ENCODE measurements around the gene HOMER3. TPM values are rescaled to one million over a fixed set of nuclear protein-coding genes. Genes with fewer than 3 reads are reported as not detected.

HOMER3 gene
- total and polyA plus RNA-seq, 2 donors (not counting 3 experiments of a cell fraction or from before 2014, with no cell fraction given), result 139 to 184 TPM

- dilution Hi-C loops (cut with MboI; ENCODE audit: extremely low pct_ligation_motif_present, low sequenced_read_pairs) (no loop called here), intact Hi-C loops (cut with micrococcal nuclease) (loop anchor here (1.0 to 5.0 kb wide), 2 partner anchors 13 to 75 kb away; partner anchors contain the start of gene CERS1)
- Histone ChIP-seq H3K4me2 (ENCODE audit: insufficient read depth, low read length) (peak overlapping the region; percentile 83), H2AFZ (ENCODE audit: low read depth, low read length) (peak overlapping the region; percentile 87), H3K9ac (replicated peaks; ENCODE audit: extremely low read depth, insufficient read depth, low read length) (peak overlapping the region; percentile 36), H3K36me3 (ENCODE audit: control insufficient read depth in 2 of 2, extremely low read depth in 1 of 2, insufficient read depth in 2 of 2, low read length in 2 of 2) (no peaks in the 10 kb centered on the region), H3K27me3 (ENCODE audit: control insufficient read depth in 2 of 2, insufficient read depth in 2 of 2, low read length in 2 of 2) (no peaks in the 10 kb centered on the region), H3K4me1 (ENCODE audit: control insufficient read depth, extremely low read depth, insufficient read depth, low read length) (peaks cover 32% of the 10 kb centered on the region), H3K27ac (ENCODE audit: insufficient read depth, low read depth, low read length) (peak overlapping the region; percentile 63), H3K9me1 (replicated peaks; ENCODE audit: control insufficient read depth, extremely low read depth, insufficient read depth, low read length) (no peaks in the 10 kb centered on the region), H3K4me3 (replicated peaks in 1 of 3; ENCODE audit: insufficient read depth in 1 of 3, low read depth in 1 of 3, low read length in 3 of 3) (peak overlapping the region in 1 of 3 experiments; percentile 3), H3K9me3 (replicated peaks; ENCODE audit: control insufficient read depth, insufficient read depth, low read length) (no peaks in the 10 kb centered on the region), H3K79me2 (ENCODE audit: control insufficient read depth, insufficient read depth, low read length) (no peaks in the 10 kb centered on the region), H4K20me1 (replicated peaks; ENCODE audit: control insufficient read depth, extremely low read depth, insufficient read depth, low read length) (no peaks in the 10 kb centered on the region)
- ChIA-PET CTCF (interaction anchor here (0.9 to 2.5 kb wide), 4 partner anchors 10 to 53 kb away, joined by 3 to 21 read pairs (median 3); partner anchors contain the start of genes COPE and DDX49), POLR2A (interaction anchor here (0.5 kb wide), 1 partner anchor 16 kb away, joined by 15 read pairs; no protein-coding TSS in a partner anchor)
- FAIRE-seq, result peak; percentile 67
- TF ChIP-seq GATA2 (IDR thresholded peaks at IDR 0.05; ENCODE audit: insufficient read depth, insufficient read length, low read depth, low read length), result no peak
- no peak for TF ChIP-seq JUN (IDR thresholded peaks at IDR 0.05; ENCODE audit: borderline replicate concordance, insufficient read depth, insufficient read length, low read depth)
- no peak for TF ChIP-seq FOS (IDR thresholded peaks at IDR 0.05; ENCODE audit: borderline replicate concordance, insufficient read depth, low read length)
- no peak for TF ChIP-seq MAX (IDR thresholded peaks at IDR 0.05; ENCODE audit: insufficient read depth, insufficient read length)
- no peak for TF ChIP-seq EZH2 (IDR thresholded peaks at IDR 0.05; ENCODE audit: borderline replicate concordance, low read depth, low read length, severe bottlenecking)
- no peak for TF ChIP-seq POLR2A (IDR thresholded peaks at IDR 0.05; ENCODE audit: low read depth, low read length)
- peak; percentile 79 for DNase-seq (ENCODE audit: low read depth, low spot score)
- BruUV-seq (replicated peaks), result no TSS peak
These were observed 31.3 kb upstream of the HOMER3 start for GRCh38 chr19:18972301-18972811.

All from endothelial cell of umbilical vein (primary cell).